RCC 7860 (cell line): ENCODE measurements around the gene NHP2.

ENCODE experiments used
- DNase-seq: peaks from one replicate; pipeline ENCODE4 v3.0.0-alpha.2; 2015; ENCODE audit warnings: low spot score
- FAIRE-seq: peaks from 2 replicates; lab custom pipeline; 2012; peaks lifted over from hg19 to GRCh38; lab: Jason Lieb, UNC

Gene NHP2

GRCh38 chr5:178176791-178177190 is 23.1 kb upstream of the NHP2 start:
- no peak for DNase-seq
- FAIRE-seq, result no peak

DNA sequence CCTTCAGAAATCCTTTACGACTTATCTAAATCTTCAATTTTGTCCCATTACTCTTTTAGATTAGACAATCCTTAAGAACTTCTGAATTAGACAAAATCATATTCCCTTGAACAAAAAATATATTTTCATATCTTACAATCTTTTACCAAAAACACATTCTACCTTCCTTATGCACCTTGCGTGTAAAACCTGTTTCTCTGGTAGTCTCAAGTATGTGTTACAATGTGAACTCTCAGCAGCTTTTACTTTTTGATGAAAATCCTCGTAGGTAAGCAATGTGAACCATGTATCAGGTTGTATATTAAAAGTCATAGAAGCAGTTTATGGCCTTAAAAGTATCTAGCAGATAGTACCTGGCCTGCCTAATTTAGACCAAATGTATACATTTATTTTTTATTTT is 20.8 kb upstream of the NHP2 start:
- DNase-seq, result no peak
- FAIRE-seq, result no peak

GRCh38 chr5:178170455-178170854 is 16.8 kb upstream of the NHP2 start:
- FAIRE-seq (no peak), DNase-seq (no peak)

- no peak for DNase-seq
- FAIRE-seq, result no peak
Measured at GRCh38 chr5:178165581-178165980, 11.9 kb upstream of the NHP2 start.

- FAIRE-seq (no peak), DNase-seq (peak; percentile 58)
Measured at GRCh38 chr5:178163772-178164735, 10.4 kb upstream of the NHP2 start.

GRCh38 chr5:178162481-178162880 is 8.8 kb upstream of the NHP2 start:
- FAIRE-seq (no peak), DNase-seq (no peak)

GRCh38 chr5:178160176-178160575 is 6.5 kb upstream of the NHP2 start:
- FAIRE-seq, result no peak
- no peak for DNase-seq

DNA sequence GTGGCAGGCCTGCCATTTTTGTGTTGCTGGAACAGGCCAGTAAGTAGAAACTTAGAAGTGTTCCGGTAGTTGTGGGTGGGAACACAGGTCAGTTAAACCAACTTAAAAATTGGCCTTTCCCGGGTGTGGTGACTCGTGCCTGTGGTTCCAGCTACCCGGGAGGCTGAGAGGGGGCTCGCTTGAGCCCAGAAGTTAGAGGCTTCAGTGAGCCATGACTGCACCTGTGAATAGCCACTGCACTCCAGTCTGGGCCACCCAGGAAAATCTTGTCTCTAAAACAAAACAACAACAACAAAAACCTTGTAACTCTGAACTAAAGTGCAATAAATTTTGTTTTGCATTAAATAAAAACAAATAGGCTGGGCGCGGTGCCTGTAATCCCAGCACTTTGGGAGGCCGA is 1.4 kb upstream of the NHP2 start:
- DNase-seq (no peak), FAIRE-seq (no peak)

DNA sequence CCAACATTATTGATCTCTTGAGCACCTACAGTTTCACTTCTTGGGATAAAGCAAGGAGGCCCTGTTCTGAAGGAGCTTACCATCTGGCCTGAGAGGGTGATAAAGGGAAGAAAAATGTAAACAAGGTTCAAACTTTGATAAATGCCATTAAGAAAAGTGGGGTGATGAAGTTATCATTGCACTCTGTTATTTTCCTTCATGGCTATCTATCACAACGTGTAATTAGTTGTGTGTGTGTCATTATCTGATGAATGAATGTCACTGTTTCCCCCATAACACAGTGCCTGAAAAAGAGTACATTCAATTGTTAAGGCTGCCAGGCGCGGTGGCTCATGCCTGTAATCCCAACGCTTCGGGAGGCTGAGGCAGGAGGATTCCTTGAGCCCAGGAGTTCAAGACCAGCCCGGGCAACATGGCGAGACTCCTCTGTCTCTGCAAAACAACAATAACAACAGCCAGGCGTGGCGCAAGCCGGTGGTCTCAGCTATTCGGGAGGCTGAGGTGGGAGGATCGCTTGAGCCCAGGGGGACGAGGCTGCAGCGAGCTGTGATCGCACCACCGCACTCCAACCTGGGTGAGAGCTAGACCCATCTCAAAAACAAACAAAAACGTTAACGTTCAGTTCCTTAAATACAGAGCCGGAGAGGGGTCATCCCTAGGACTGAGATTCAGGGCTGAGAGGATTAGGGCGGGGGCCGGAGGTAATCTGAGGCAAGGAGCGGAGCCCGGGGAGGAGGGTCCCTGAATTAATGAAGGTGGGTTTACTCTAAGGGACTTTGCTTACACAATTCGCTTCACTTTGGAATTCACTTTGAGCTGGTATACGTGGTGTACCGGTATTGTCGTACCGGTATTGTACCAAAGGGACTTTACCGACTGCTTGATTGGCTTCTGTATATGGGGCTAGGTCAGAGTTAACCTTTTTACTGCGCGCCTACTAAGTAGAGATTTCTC is 917 bp downstream of the NHP2 start:
- no peak for DNase-seq
- FAIRE-seq, result no peak

- FAIRE-seq (no peak), DNase-seq (no peak)
Measured at GRCh38 chr5:178150977-178151734, 2.5 kb downstream of the NHP2 start.

GRCh38 chr5:178149199-178149932 is 4.3 kb downstream of the NHP2 start:
- DNase-seq (no peak), FAIRE-seq (no peak)

DNA sequence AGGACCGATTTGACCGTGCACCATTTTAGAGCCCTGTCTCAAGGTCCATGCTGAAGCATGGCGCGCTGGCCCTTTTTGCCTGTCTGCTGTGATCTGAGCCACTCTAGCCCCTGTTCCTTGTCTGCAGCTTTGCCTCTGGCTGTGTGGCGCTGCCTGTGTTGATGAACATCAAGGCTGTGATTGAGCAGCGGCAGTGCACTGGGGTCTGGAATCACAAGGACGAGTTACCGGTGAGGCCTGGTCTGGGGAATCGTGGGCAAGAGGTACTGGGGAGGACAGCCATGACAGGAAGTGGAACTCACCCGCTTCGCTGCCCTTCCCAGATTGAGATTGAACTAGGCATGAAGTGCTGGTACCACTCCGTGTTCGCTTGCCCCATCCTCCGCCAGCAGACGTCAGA is 6.3 kb downstream of the NHP2 start:
- FAIRE-seq (no peak), DNase-seq (no peak)

DNA sequence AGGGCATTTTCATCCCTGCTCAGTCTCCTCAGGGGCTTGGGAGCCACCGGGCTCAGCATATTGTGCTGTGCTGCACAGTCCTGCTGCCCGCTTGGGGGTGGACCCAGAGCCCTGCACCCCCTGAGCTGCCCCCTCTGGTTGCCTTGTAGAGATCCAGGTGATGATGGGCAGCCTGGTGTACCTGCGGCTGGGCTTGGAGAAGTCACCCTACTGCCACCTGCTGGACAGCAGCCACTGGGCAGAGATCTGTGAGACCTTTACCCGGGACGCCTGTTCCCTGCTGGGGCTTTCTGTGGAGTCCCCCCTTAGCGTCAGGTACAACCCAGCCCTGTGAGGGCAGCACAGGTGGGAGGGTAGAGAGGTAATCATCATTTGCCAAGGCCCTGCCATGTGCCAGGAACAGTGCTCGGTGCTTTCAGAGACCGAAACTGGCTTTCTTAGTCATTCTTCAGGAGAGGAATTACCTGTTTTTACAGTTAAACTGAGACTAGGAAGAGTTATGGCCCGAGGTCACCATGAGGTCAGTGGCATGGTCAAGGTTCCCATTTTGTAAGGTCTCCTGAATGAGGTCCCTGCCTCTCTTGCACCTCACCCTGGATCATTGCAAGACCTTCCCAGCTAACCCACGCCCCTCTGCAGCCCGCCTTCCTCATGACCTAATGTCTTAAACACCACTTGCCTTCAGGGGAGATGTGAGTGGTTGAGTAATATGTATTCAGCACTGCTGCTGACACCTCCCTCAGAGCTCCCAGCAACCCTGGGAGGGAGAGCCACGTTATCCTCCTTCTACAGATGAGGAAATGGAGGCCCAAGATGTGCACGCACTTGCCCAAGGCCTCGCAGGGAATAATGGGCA is 7.5 kb downstream of the NHP2 start:
- FAIRE-seq (no peak), DNase-seq (peak; percentile 28)

DNA sequence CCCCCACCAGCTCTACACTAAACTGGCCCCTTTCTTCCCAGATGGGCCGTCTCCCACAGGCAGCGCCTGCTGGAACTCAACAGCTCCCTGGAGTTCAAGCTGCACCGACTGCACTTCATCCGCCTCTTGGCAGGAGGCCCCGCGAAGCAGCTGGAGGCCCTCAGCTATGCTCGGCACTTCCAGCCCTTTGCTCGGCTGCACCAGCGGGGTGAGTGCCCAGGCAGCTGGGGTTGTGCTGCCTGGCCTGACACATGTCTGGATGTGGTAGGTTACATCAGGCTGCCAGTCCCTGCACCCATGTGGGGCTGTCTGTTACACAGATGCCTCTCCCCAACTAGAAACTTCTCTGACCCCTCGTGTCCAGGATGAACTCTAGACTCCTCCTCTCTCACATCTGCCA is 9.8 kb downstream of the NHP2 start:
- no peak for FAIRE-seq
- DNase-seq, result no peak

DNA sequence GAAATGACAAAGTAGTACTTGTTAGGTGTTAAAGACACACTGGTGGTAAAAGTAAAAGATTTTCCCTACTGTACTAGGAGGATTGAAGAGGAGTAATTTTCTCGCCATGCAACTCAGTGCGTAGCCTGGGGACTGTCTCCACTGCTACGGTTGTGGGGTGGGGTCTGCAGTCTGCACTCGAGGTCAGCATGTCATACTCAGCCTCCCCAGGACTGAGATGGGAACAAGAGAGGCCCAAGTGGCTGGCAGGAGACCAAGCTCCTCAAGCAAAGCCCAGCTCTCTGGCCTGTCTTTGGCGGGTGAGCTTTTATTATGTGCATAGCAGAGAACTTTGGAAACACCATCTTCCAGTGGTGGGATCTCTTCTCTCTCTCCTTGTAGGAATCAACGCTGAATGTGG is 10.4 kb downstream of the NHP2 start:
- DNase-seq (no peak), FAIRE-seq (no peak)

DNA sequence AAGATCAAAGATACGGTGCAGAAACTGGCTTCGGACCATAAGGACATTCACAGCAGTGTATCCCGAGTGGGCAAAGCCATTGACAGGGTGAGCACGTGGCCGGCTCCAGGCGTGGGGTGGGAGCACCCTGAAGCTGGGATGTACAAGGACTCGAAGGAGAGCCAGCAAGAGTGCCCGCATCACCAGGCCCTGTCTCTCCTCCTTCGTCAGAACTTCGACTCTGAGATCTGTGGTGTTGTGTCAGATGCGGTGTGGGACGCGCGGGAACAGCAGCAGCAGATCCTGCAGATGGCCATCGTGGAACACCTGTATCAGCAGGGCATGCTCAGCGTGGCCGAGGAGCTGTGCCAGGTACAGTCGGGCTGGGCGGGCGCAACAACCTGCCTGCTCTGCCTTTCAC is 11.0 kb downstream of the NHP2 start:
- FAIRE-seq, result no peak

DNA sequence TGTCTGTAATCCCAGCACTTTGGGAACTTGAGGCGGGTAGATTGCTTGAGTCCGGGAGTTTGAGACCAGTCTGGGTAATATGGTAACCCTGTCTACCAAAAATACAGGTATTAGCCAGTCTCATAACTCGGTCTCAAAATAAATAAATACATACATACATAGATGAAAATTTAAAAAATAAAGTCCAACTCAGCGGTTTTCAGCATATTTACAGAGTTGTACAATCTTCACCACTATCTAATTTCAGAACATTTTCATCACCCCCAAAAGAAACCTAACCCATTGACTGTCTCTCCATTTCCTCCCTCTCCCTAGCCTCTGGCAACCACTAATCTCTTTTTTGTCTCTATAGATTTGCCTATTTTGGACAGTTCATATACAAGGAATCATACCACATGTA is 12.1 kb downstream of the NHP2 start:
- DNase-seq, result no peak
- no peak for FAIRE-seq

More for the DNA sequence above, 11.0 kb downstream of the NHP2 start:
- DNase-seq, result no peak

DNA sequence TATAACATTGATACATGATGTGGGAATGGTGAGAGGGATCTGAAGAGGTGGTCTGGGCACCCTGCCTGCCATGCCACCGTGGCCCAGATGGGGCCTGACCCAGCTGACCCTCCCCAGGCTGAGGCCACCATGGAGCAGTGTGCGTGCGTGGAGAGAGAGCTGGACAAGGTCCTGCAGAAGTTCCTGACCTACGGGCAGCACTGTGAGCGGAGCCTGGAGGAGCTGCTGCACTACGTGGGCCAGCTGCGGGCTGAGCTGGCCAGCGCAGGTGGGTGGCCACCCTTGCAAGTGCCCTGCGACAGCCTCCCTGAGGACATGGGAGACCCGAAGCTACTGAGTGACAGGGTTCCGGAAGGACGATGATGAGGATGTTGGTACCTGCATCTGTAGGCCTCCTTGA is 15.7 kb downstream of the NHP2 start:
- no peak for FAIRE-seq

GRCh38 chr5:178136990-178137389 is 16.7 kb downstream of the NHP2 start:
- DNase-seq, result no peak
- no peak for FAIRE-seq

More for the DNA sequence above, 15.7 kb downstream of the NHP2 start:
- DNase-seq, result no peak
